Omental fat pad (tissue), 4 donors: ENCODE data around the gene NPB. TPM values are rescaled to one million over a fixed set of nuclear protein-coding genes. Genes with fewer than 3 reads are reported as not detected.

Experiments
- ATAC-seq: fragments of 150-250 bp; one replicate; pipeline ENCODE4 v1.9.1; 2016; ENCODE audit warnings: mild to moderate bottlenecking, moderate library complexity; ENCODE audit not compliant: low FRiP score
- DNase-seq: peaks from one replicate; pipeline ENCODE4 v3.0.0-alpha.2; 2019; ENCODE audit warnings: low spot score
- CTCF ChIP-seq, 3 donors: fragments of 450-650 bp; IDR thresholded peaks; one replicate each; pipeline ENCODE4 v1.5.1; 2016 to 2017; ENCODE audit warnings: antibody characterized with exemption in 3 of 3, mild to moderate bottlenecking in 3 of 3, moderate library complexity in 2 of 3
- total RNA-seq, 4 donors: library from RNA; depleted of rRNA; stranded (reverse); fragments of >200 nt; gene quantifications; one replicate each; pipeline ENCODE4 v1.1.0, GENCODE V29; 2016

NPB gene
- total RNA-seq, result 1 to 10 TPM in 1 of 4 donors, not detected in 3; 1.4 TPM

GRCh38 chr17:81902023-81902652, at the start of gene NPB:
NPB (plus strand) TSS chr17:81902238; CDS start chr17:81902278, 40 bp downstream.
- DNase-seq (no peak), ATAC-seq (no peak)
- no peak for TF ChIP-seq CTCF (IDR thresholded peaks at IDR 0.05)

DNA sequence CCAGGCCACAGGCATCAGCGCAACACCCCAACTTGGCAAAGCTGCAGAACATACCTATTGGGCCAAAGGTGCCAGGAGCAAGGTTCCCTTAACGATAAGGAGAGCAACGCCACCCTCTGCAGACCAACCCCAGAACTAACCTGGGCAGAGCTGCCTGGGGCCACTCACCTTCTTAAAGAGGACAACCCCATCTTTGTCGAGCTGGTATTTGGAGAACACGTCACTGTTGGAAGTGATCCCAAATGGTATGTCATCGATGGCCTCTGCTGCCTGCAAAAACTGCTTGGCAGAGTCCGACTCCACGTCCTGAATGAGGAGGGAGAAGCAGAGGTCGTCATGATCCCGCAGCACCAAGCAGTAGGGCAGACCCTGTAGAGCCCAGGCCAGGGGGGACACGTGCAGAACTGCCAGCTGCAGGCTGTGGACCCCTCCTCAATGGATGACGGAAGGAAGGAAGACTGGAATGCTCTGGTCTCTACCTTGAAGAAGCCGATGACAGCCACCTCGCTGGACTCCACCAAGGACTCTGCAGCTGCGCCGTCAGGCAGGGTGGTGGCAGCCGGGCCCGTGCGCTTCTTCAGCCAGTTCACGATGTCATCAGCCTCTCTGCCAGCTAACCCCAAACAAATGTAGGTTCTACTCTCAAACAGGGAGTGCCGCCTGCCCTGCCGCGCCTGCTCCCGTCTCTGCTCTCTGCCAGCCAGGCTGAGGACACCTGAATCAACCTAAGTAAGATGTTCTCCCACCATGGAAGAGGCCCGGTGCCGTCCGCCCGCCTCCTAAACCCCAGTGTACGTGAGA, 46.9 kb upstream of the NPB start:
- DNase-seq, result no peak
- no peak for ATAC-seq

DNA sequence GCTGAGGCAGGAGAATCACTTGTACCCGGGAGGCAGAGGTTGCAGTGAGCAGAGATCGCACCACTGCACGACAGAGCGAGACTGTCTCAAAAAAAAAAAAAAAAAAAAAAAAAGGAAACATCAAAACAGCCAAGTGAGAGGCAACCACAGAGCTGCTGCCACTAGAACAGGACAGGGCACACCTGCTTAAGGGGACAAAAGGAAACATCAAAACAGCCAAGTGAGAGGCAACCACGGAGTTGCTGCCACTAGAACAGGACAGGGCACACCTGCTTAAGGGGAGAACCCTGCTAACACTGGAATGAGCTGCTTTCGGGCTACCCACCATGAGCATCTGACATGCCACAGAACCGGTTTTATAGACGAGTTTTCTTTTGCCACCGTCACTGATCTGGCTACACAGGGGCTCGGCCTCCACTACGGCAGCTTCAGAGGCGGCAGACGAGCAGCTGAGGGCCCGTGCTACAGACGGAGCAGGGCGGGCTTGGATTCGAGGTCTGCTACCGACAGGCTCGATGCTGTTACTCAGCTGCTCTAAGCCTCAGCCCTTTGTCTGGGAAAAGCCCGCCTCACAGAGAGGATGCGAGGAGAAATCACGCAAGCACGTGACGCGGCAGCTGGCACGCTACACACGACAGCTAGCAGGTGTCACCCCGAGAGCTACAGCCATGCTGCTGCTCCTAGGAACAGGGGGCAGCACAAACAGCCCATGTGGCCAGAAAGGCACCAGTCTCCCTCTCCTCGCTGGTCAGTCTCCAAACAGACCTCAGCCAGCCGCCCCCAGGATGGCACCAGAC, 43.7 kb upstream of the NPB start:
- ATAC-seq, result no peak
- TF ChIP-seq CTCF (IDR thresholded peaks at IDR 0.05), result no peak
- DNase-seq, result no peak

More for the DNA sequence above, 46.9 kb upstream of the NPB start:
- TF ChIP-seq CTCF (IDR thresholded peaks at IDR 0.05), result no peak

DNA sequence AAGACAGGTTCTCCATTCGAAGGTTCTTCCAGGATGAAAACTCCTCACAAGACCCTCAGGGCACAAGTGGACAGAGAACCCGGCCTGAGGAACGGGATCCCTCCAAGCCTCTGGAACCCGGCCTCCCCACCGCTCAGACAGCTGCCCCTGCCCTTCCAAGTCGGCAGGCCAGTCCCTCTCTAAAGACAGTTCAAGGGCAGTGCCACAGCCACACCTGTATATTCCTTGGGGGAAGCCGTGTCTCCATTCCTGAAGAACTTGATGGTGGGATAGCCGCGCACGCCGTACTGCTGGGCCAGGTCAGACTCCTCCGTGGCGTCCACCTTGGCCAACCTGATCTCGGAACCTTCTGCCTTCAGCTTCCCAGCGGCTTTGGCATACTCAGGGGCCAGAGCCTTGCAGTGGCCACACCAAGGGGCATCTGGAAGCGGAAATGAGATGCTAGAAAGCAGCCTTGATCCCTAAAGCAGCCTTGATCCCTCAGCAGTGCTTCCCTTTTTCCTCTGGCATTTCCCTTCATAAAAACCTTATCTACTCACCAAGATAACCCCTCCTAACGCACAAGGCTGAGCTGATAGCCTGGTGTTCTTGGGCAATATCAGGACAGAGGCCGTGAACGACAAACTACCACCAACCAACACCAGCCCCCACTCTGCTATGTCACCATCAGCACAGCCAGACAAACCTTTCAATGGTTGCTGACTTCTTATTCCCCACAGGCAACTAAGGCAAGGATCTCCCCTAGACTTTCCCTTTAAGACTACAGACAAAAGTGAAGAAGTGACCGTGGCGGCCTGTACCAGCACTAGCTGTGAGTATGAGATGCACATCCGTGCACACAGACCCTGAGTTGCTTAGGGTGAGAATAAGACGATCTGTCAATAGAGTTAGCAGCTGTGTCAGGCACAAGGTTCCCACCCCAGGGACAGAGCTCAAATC, 42.8 kb upstream of the NPB start:
- ATAC-seq, result no peak
- no peak for TF ChIP-seq CTCF (IDR thresholded peaks at IDR 0.05)
- DNase-seq, result no peak

DNA sequence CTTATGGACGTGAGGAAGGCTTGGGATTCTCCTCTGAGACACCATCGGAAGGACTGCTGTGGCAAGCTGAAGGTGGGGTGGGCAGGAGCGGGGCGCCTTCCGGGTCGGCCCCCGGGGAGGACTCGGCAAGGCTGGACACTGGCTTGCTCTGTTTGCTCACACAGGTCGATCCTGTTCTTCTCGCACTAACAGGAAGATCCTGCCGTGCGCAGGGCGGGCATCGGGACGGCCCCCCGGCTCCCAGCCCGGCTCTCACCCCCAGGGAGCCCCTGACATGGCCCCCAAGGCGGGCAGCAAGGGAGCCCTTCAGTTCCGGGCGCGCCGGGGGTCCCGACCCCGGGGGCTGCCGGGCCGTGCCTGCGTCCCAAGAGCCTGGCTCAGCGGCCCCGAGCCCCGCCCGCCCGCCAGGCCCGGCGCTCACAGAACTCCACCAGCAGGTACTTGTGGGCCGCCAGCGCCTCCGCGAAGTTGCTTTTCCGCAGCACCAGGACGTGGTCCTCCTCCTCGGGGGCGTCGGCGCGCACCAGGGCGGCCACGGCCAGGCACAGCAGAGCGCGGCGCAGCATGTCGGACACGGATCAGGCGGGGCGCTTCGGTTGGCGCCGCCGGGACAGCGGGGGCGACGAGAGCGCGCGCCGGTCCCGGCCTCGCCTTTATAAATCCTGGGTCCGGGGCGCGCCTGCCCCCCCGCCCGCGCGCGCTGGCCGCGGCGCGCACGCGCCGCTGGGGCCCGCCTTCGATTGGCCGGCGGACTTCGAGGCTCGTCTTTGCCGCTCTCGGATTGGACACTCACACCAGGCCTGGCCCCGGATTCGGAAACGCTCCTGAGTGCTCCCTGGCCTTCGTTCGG, 41.9 kb upstream of the NPB start, which contains the start of gene P4HB:
Gene P4HB, minus strand, starts transcription at position 630 of the 850 bp plus-strand sequence. Its CDS starts 64 bp downstream, at position 566.
- ATAC-seq (no peak), DNase-seq (no peak)
- TF ChIP-seq CTCF (IDR thresholded peaks at IDR 0.05), result peak in 2 of 3 donors; percentile 4 to 81
